IMR-90 (cell line): ENCODE measurements around the gene C19orf47. TPM values are rescaled to one million over a fixed set of nuclear protein-coding genes. Genes with fewer than 3 reads are reported as not detected.

Source experiments
- ATAC-seq: fragments of 200-7000 bp; cut with Tn5 transposase; 2 replicates; pipeline ENCODE4 v1.9.1; 2020; ENCODE audit warnings: low read depth, mild to moderate bottlenecking, moderate library complexity
- BruUV-seq: library from RNA; stranded (reverse); fragments of 400-500 nt; replicated peaks from 2 replicates; lab custom pipeline; 2021; lab: Mats Ljungman, UMichigan
- CTCF ChIA-PET: fragments of 300-600 bp; formaldehyde crosslinking; extraction: SDS; loops from one replicate; lab custom pipeline; 2021; ENCODE audit warnings: antibody characterized with exemption; lab: Yijun Ruan, JAX
- POLR2A ChIA-PET: fragments of 300-600 bp; sonication (Branson Sonifier 250); formaldehyde crosslinking; loops from one replicate; lab custom pipeline; 2022; ENCODE audit warnings: antibody characterized with exemption; ENCODE audit not compliant: unreplicated experiment; lab: Charles Lee
- DNase-seq: peaks from one replicate; pipeline ENCODE4 v3.0.0; 2013
- H2AFZ ChIP-seq: replicated peaks from 2 replicates; pipeline ENCODE3; 2013; ENCODE audit warnings: low read length, mild to moderate bottlenecking; ENCODE audit not compliant: poor library complexity
- H2AK5ac ChIP-seq: 2 replicates; pipeline ENCODE4 v1.6.1; 2013; ENCODE audit warnings: low read depth, low read length, inconsistent platforms
- H2AK9ac ChIP-seq: replicated peaks from 2 replicates; pipeline ENCODE3; 2013; ENCODE audit warnings: mild to moderate bottlenecking, low read depth, low read length, moderate library complexity; ENCODE audit not compliant: poor library complexity
- H2BK120ac ChIP-seq: 2 replicates; pipeline ENCODE4 v1.6.1; 2013; ENCODE audit warnings: low read depth, low read length, inconsistent platforms
- H2BK15ac ChIP-seq: 3 replicates; pipeline ENCODE4 v1.6.1; 2013; ENCODE audit warnings: low read depth, low read length, inconsistent platforms
- H2BK20ac ChIP-seq: 2 replicates; pipeline ENCODE4 v1.6.1; 2013; ENCODE audit warnings: low read depth, mild to moderate bottlenecking, inconsistent platforms, low read length, moderate library complexity
- H2BK5ac ChIP-seq: 2 replicates; pipeline ENCODE4 v1.6.1; 2013; ENCODE audit warnings: mild to moderate bottlenecking, low read depth, low read length, inconsistent platforms; ENCODE audit not compliant: poor library complexity, severe bottlenecking
- H3K14ac ChIP-seq: replicated peaks from 2 replicates; pipeline ENCODE4 v1.6.1; 2013; ENCODE audit warnings: low read depth, low read length, inconsistent platforms
- H3K18ac ChIP-seq: 2 replicates; pipeline ENCODE4 v1.6.1; 2013; ENCODE audit warnings: low read depth, low read length, control low read depth
- H3K23ac ChIP-seq: 2 replicates; pipeline ENCODE4 v1.6.1; 2013; ENCODE audit warnings: low read depth, low read length, inconsistent platforms
- H3K27ac ChIP-seq: 2 replicates; pipeline ENCODE4 v1.5.1; 2013; ENCODE audit warnings: mild to moderate bottlenecking, control low read depth, low read length; ENCODE audit not compliant: insufficient read depth
- H3K27me3 ChIP-seq: 2 replicates; pipeline ENCODE4 v1.6.1; 2013; ENCODE audit warnings: low read length; ENCODE audit not compliant: control insufficient read depth, insufficient read depth
- H3K36me3 ChIP-seq: 2 replicates; pipeline ENCODE4 v1.6.1; 2013; ENCODE audit warnings: low read length, mixed read lengths; ENCODE audit not compliant: control insufficient read depth, insufficient read depth
- H3K4ac ChIP-seq: 2 replicates; pipeline ENCODE4 v1.6.1; 2013; ENCODE audit warnings: low read depth, low read length, inconsistent platforms
- H3K4me1 ChIP-seq: 2 replicates; pipeline ENCODE4 v1.6.1; 2013; ENCODE audit warnings: low read length, mixed read lengths; ENCODE audit not compliant: control insufficient read depth, insufficient read depth
- H3K4me2 ChIP-seq: 2 replicates; pipeline ENCODE4 v1.6.1; 2013; ENCODE audit warnings: low read depth, mild to moderate bottlenecking, control low read depth, low read length, moderate library complexity
- H3K4me3 ChIP-seq: 2 replicates; pipeline ENCODE4 v1.5.1; 2013; ENCODE audit warnings: low read depth, mild to moderate bottlenecking, control low read depth, low read length, moderate library complexity; ENCODE audit not compliant: insufficient read depth
- H3K56ac ChIP-seq: 2 replicates; pipeline ENCODE4 v1.6.1; 2013; ENCODE audit warnings: low read length, inconsistent platforms; ENCODE audit not compliant: insufficient read depth; ENCODE audit errors: extremely low read depth
- H3K79me1 ChIP-seq, 2 experiments: 2 replicates each; pipeline ENCODE4 v1.6.1; 2013; ENCODE audit warnings: low read length in 2 of 2, inconsistent platforms in 1 of 2, low read depth in 1 of 2
- H3K9ac ChIP-seq: 2 replicates; pipeline ENCODE4 v1.6.1; 2013; ENCODE audit warnings: low read depth, low read length, control low read depth
- H3K9me1 ChIP-seq: 2 replicates; pipeline ENCODE4 v1.6.1; 2013; ENCODE audit warnings: low read length, inconsistent platforms; ENCODE audit not compliant: insufficient read depth
- H3K9me3 ChIP-seq: 2 replicates; pipeline ENCODE4 v1.6.1; 2013; ENCODE audit warnings: low read length; ENCODE audit not compliant: control insufficient read depth, insufficient read depth
- H4K20me1 ChIP-seq: 2 replicates; pipeline ENCODE4 v1.6.1; 2013; ENCODE audit warnings: low read length, inconsistent platforms; ENCODE audit not compliant: insufficient read depth
- H4K5ac ChIP-seq: 2 replicates; pipeline ENCODE4 v1.6.1; 2013; ENCODE audit warnings: mild to moderate bottlenecking, low read depth, low read length, control low read depth
- H4K8ac ChIP-seq, 2 experiments: 2 replicates each; pipeline ENCODE4 v1.6.1; 2013; ENCODE audit warnings: low read depth in 2 of 2, low read length in 2 of 2, control low read depth in 1 of 2, inconsistent platforms in 1 of 2
- H4K91ac ChIP-seq: 2 replicates; pipeline ENCODE4 v1.6.1; 2013; ENCODE audit warnings: low read depth, low read length, inconsistent platforms; ENCODE audit not compliant: insufficient read depth
- BHLHE40 ChIP-seq: fragments of 150-350 bp; IDR thresholded peaks from 2 replicates; pipeline ENCODE4 v1.6.1; 2016; ENCODE audit warnings: mild to moderate bottlenecking, low read depth, low read length
- CEBPB ChIP-seq: IDR thresholded peaks from 2 replicates; pipeline ENCODE4 v1.6.1; 2012; ENCODE audit warnings: low read depth, low read length, improper control_type of control experiment
- CHD1 ChIP-seq: IDR thresholded peaks from 2 replicates; pipeline ENCODE4 v1.6.1; 2012; ENCODE audit warnings: low read depth, low read length, improper control_type of control experiment
- FOS ChIP-seq: fragments of 150-350 bp; IDR thresholded peaks from 2 replicates; pipeline ENCODE4 v1.6.1; 2016; ENCODE audit warnings: low read depth, low read length
- MAFK ChIP-seq: IDR thresholded peaks from 2 replicates; pipeline ENCODE4 v1.6.1; 2012; ENCODE audit warnings: low read depth, low read length, improper control_type of control experiment
- MAZ ChIP-seq: IDR thresholded peaks from 2 replicates; pipeline ENCODE4 v1.6.1; 2012; ENCODE audit warnings: low read depth, mild to moderate bottlenecking, low read length, improper control_type of control experiment, moderate library complexity, borderline replicate concordance
- MXI1 ChIP-seq: IDR thresholded peaks from 2 replicates; pipeline ENCODE4 v1.6.1; 2012; ENCODE audit warnings: low read depth, mild to moderate bottlenecking, low read length, moderate library complexity, borderline replicate concordance
- NFE2L2 ChIP-seq: fragments of 150-350 bp; IDR thresholded peaks from 2 replicates; pipeline ENCODE4 v1.6.1; 2016; ENCODE audit warnings: low read depth, mild to moderate bottlenecking, low read length
- POLR2A ChIP-seq: IDR thresholded peaks from 2 replicates; pipeline ENCODE4 v1.6.1; 2012; ENCODE audit warnings: mild to moderate bottlenecking, low read depth, low read length
- RAD21 ChIP-seq: IDR thresholded peaks from 2 replicates; pipeline ENCODE4 v1.6.1; 2012; ENCODE audit warnings: low read length, improper control_type of control experiment
- RCOR1 ChIP-seq: IDR thresholded peaks from 2 replicates; pipeline ENCODE4 v1.6.1; 2012; ENCODE audit warnings: mild to moderate bottlenecking, low read length, improper control_type of control experiment; ENCODE audit not compliant: insufficient replicate concordance
- RFX5 ChIP-seq: IDR thresholded peaks from 2 replicates; pipeline ENCODE4 v1.8.0; 2012; ENCODE audit warnings: low read depth, mild to moderate bottlenecking, low read length, moderate library complexity
- SMC3 ChIP-seq: fragments of 150-350 bp; IDR thresholded peaks from 2 replicates; pipeline ENCODE4 v1.6.1; 2016; ENCODE audit warnings: low read depth, mild to moderate bottlenecking, antibody characterized with exemption, low read length, moderate library complexity
- WGBS, 2 experiments: methylation state at CpG; one replicate each; pipeline versions ENCODE4 v1.1.5 to v1.1.7; 2013; ENCODE audit warnings: missing lambda C conversion rate in 2 of 2; ENCODE audit not compliant: insufficient read length in 1 of 2; ENCODE audit errors: extremely low coverage in 2 of 2; 5-methylcytosine and 5-hydroxymethylcytosine counted together
- dilution Hi-C: fragments of 300-500 bp; cut with HindIII; formaldehyde crosslinking; loops from one replicate; pipeline ENCODE4 v1.14.3; 2018; ENCODE audit warnings: low sequenced_read_pairs; ENCODE audit not compliant: unreplicated experiment
- in situ Hi-C: fragments of 300-500 bp; cut with MboI; formaldehyde crosslinking; loops from 3 replicates; pipeline ENCODE4 v1.14.3; 2019; ENCODE audit warnings: low sequenced_read_pairs, inconsistent platforms, mixed read lengths
- intact Hi-C: fragments of 100-400 bp; cut with micrococcal nuclease; formaldehyde crosslinking; loops from 2 replicates; pipeline ENCODE4 v1.10.0; 2022
- polyA plus RNA-seq, 3 experiments: library from polyadenylated mRNA; depleted of rRNA; stranded (reverse); fragments of >200 nt; gene quantifications; 2 replicates each; pipeline ENCODE4 v1.2.3, GENCODE V29; 2012; ENCODE audit warnings: low replicate concordance in 1 of 3
- total RNA-seq: library from RNA; depleted of rRNA; stranded (reverse); fragments of >200 nt; gene quantifications from 2 replicates; pipeline ENCODE4 v1.2.3, GENCODE V29; 2012
- TF ChIP-seq, protein P1 (sequence below): fragments of 150-350 bp; IDR thresholded peaks from 2 replicates; pipeline ENCODE4 v1.6.1; 2016; ENCODE audit warnings: low read depth, mild to moderate bottlenecking, low read length, moderate library complexity, borderline replicate concordance
- TF ChIP-seq, protein P2 (sequence below): conservative IDR thresholded peaks from 2 replicates; pipeline ENCODE4 v1.5.1; 2012; ENCODE audit warnings: mild to moderate bottlenecking, low read depth, low read length, improper control_type of control experiment
- TF ChIP-seq, protein P3 (sequence below): fragments of 150-350 bp; IDR thresholded peaks from 2 replicates; pipeline ENCODE4 v1.6.1; 2017; ENCODE audit warnings: mild to moderate bottlenecking, antibody characterized with exemption, low read length, low read depth

Gene C19orf47
- total and polyA plus RNA-seq, 2 of the 4 experiments (the other 2 are of a cell fraction) = 3.6 to 16.3 TPM

DNA sequence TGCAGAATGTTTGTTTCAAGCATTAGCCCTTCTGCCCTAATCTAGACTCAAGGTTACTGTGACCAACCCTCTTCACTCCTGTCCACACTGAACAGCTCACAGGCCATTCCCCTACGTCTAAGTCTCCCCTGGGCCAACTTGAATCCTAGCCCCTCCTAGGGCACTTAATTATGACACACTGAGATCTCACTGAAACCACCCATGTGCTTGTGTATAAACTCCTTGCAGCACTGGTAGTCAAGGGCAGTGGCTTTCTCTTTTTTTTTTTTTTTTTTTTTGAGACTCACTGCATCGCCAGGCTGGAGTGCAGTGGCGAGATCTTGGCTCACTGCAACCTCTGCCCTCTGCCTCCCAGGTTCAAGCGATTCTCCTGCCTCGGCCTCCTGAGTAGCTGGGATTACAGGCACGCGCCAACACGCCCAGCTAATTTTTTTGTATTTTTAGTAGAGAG is 61.2 kb downstream of the C19orf47 start:
- peaks cover 12% of the 10 kb centered on the region for H3K9me1 ChIP-seq
- H3K9me3 ChIP-seq = no peaks in the 10 kb centered on the region
- no peak overlapping the region for H3K4me3 ChIP-seq
- no peak overlapping the region for H2BK5ac ChIP-seq
- H3K27ac ChIP-seq = peak overlapping the region; percentile 6; the same call in 1 of the 2 replicates
- CTCF ChIA-PET = interaction anchor here (0.7 kb wide), 1 partner anchor 1993 kb away, joined by 3 read pairs; no protein-coding TSS in a partner anchor
- H2BK20ac ChIP-seq = no peak overlapping the region; the same call in 1 of the 2 replicates
- peak overlapping the region; percentile 58; the same call in 1 of the 2 replicates for H3K23ac ChIP-seq
- H2BK15ac ChIP-seq = peak overlapping the region; percentile 7; the same call in 1 of the 3 replicates
- no peak overlapping the region for H2AK5ac ChIP-seq
- H3K4me1 ChIP-seq = peaks cover 17% of the 10 kb centered on the region
- H4K91ac ChIP-seq = no peak overlapping the region; the same call in 1 of the 2 replicates
- H2BK120ac ChIP-seq = no peak overlapping the region
- in situ Hi-C loops = no loop called here
- H3K56ac ChIP-seq = no peak overlapping the region
- dilution Hi-C loops = no loop called here
- POLR2A ChIA-PET = no interaction called here
- no peak overlapping the region for H3K18ac ChIP-seq
- no peak for DNase-seq
- no peak overlapping the region; the same call in 1 of the 2 replicates for H3K4me2 ChIP-seq
- peak overlapping the region; percentile 91 for H4K5ac ChIP-seq
- no TSS peak for BruUV-seq
- no peak for ATAC-seq
- peak overlapping the region; percentile 88 for H2AFZ ChIP-seq
- 33% methylated on average over 1 of the region's 8 CpGs; no CpG with 5 or more reads in 1 of the 2 experiments for WGBS, 2 experiments
- TF ChIP-seq BHLHE40 (no peak), MAFK (no peak), RFX5 (no peak), POLR2A (no peak), RCOR1 (no peak), CEBPB (no peak), MXI1 (no peak), CHD1 (no peak), FOS (no peak), RAD21 (no peak), SMC3 (no peak), MAZ (no peak), NFE2L2 (no peak)
- TF ChIP-seq, protein P1, sequence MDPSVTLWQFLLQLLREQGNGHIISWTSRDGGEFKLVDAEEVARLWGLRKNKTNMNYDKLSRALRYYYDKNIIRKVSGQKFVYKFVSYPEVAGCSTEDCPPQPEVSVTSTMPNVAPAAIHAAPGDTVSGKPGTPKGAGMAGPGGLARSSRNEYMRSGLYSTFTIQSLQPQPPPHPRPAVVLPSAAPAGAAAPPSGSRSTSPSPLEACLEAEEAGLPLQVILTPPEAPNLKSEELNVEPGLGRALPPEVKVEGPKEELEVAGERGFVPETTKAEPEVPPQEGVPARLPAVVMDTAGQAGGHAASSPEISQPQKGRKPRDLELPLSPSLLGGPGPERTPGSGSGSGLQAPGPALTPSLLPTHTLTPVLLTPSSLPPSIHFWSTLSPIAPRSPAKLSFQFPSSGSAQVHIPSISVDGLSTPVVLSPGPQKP = no peak
- TF ChIP-seq, protein P2, sequence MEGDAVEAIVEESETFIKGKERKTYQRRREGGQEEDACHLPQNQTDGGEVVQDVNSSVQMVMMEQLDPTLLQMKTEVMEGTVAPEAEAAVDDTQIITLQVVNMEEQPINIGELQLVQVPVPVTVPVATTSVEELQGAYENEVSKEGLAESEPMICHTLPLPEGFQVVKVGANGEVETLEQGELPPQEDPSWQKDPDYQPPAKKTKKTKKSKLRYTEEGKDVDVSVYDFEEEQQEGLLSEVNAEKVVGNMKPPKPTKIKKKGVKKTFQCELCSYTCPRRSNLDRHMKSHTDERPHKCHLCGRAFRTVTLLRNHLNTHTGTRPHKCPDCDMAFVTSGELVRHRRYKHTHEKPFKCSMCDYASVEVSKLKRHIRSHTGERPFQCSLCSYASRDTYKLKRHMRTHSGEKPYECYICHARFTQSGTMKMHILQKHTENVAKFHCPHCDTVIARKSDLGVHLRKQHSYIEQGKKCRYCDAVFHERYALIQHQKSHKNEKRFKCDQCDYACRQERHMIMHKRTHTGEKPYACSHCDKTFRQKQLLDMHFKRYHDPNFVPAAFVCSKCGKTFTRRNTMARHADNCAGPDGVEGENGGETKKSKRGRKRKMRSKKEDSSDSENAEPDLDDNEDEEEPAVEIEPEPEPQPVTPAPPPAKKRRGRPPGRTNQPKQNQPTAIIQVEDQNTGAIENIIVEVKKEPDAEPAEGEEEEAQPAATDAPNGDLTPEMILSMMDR = no peak
- TF ChIP-seq, protein P3, sequence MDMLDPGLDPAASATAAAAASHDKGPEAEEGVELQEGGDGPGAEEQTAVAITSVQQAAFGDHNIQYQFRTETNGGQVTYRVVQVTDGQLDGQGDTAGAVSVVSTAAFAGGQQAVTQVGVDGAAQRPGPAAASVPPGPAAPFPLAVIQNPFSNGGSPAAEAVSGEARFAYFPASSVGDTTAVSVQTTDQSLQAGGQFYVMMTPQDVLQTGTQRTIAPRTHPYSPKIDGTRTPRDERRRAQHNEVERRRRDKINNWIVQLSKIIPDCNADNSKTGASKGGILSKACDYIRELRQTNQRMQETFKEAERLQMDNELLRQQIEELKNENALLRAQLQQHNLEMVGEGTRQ = no peak
- peak overlapping the region; percentile 57 for H3K4ac ChIP-seq
- H3K14ac ChIP-seq = peak overlapping the region; percentile 12
- no peak overlapping the region for H3K9ac ChIP-seq
- H3K36me3 ChIP-seq = no peaks in the 10 kb centered on the region
- peaks cover 26% of the 10 kb centered on the region for H4K20me1 ChIP-seq
- H3K79me1 ChIP-seq = peaks cover 3 to 34% of the 10 kb centered on the region in 2 experiments; a peak in 3 of 4 replicates
- intact Hi-C loops = no loop called here
- peak overlapping the region; percentile 96 to 97 for H4K8ac ChIP-seq
- no peaks in the 10 kb centered on the region for H3K27me3 ChIP-seq
- H2AK9ac ChIP-seq = peak overlapping the region; percentile 55
